A673 (cell line): Measurements from ENCODE around the gene HSP90AB1.

Experiments used
- EZH2 ChIP-seq: fragments of 200-600 bp; sonication (generic); IDR thresholded peaks from 2 replicates; pipeline ENCODE4 v1.6.1; 2017; ENCODE audit warnings: borderline replicate concordance, low read depth, mild to moderate bottlenecking, mixed read lengths, antibody characterized with exemption, low read length; ENCODE audit not compliant: poor library complexity, severe bottlenecking
- TF ChIP-seq, protein P1 (sequence below): fragments of 300-800, 200-600 bp; sonication (generic); conservative IDR thresholded peaks from 2 replicates; pipeline ENCODE4 v1.5.1; 2017; ENCODE audit warnings: low read depth, mild to moderate bottlenecking, antibody characterized with exemption, low read length, moderate library complexity, mixed read lengths

DNA sequence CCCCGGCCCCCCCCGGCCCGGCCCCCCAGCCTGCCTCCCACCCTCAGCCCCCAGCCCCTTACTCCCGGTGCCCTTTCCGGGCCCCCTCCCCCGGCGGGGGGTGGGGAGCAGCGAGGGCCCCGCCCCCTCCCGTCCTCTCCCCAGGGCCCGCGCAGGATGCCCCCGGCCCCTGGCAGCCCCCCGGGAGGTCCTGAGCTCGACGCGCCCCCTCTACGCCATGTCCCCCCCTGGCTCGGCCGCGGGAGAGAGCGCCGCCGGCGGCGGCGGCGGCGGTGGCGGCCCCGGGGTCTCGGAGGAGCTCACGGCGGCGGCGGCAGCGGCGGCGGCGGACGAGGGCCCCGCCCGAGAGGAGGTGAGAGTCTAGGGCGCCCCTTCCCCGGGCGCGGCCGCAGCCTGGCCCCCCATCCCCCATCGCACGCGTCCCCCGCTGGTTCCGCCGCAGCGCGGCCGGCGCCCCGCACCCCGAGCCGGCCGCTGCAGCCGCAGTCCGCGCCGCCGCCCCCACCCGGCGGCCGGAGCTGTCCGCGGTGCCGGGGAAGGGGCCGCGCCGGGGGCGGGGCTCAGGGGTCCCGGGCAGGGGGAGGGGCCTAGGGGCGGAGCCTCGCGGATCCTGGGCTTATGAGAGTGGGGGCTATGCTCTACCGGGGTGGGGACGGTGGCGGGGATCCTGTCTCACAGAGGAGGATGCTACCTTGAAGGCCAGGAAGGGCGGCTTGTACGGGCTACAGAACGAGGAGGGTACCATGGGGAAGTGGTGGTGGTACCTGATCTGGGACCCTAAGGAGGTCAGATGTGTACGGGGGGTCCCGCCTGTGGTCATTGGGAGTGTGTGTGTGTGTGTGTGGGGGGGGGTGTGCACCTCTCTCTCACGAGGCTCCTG is 23.9 kb downstream of the HSP90AB1 start:
- TF ChIP-seq, protein P1, sequence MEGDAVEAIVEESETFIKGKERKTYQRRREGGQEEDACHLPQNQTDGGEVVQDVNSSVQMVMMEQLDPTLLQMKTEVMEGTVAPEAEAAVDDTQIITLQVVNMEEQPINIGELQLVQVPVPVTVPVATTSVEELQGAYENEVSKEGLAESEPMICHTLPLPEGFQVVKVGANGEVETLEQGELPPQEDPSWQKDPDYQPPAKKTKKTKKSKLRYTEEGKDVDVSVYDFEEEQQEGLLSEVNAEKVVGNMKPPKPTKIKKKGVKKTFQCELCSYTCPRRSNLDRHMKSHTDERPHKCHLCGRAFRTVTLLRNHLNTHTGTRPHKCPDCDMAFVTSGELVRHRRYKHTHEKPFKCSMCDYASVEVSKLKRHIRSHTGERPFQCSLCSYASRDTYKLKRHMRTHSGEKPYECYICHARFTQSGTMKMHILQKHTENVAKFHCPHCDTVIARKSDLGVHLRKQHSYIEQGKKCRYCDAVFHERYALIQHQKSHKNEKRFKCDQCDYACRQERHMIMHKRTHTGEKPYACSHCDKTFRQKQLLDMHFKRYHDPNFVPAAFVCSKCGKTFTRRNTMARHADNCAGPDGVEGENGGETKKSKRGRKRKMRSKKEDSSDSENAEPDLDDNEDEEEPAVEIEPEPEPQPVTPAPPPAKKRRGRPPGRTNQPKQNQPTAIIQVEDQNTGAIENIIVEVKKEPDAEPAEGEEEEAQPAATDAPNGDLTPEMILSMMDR, result no peak
- TF ChIP-seq EZH2, result no peak
